HL-60 (cell line): ENCODE measurements around the gene AGAP1.

Experiments used
- DNase-seq, 2 experiments: peaks; one replicate each; pipeline ENCODE4 v3.0.0-alpha.2; 2010 to 2020; ENCODE audit warnings: low read depth in 1 of 2, low spot score in 1 of 2
- H3K27ac ChIP-seq: fragments of 250-450 bp; sonication (Bioruptor Pico); replicated peaks from 2 replicates; pipeline ENCODE4 v1.5.1; 2020; ENCODE audit warnings: mild to moderate bottlenecking, moderate library complexity
- H3K27me3 ChIP-seq: fragments of 250-450 bp; sonication (Bioruptor Pico); 2 replicates; pipeline ENCODE4 v1.5.1; 2021; ENCODE audit warnings: mild to moderate bottlenecking, moderate library complexity; ENCODE audit not compliant: insufficient read depth, poor library complexity, severe bottlenecking
- H3K4me3 ChIP-seq: replicated peaks from 2 replicates; pipeline ENCODE4 v1.5.1; 2011; ENCODE audit warnings: mild to moderate bottlenecking, control low read depth, low read length; ENCODE audit not compliant: insufficient read depth
- GABPA ChIP-seq: IDR thresholded peaks from 2 replicates; pipeline ENCODE4 v1.6.1; 2012; ENCODE audit warnings: low read depth
- POLR2AphosphoS5 ChIP-seq: IDR thresholded peaks from 2 replicates; pipeline ENCODE4 v1.6.1; 2012; ENCODE audit warnings: low read depth
- SPI1 ChIP-seq: IDR thresholded peaks from 2 replicates; pipeline ENCODE4 v1.6.1; 2012; ENCODE audit warnings: low read depth, mild to moderate bottlenecking, borderline replicate concordance
- TF ChIP-seq, protein P1 (sequence below): IDR thresholded peaks from one replicate; pipeline ENCODE4 v1.5.1; 2011; ENCODE audit warnings: low read length, control low read depth, inconsistent platforms; ENCODE audit not compliant: insufficient read depth
- TF ChIP-seq, protein P2 (sequence below): IDR thresholded peaks from 2 replicates; pipeline ENCODE4 v1.6.1; 2012; ENCODE audit warnings: low read depth; ENCODE audit not compliant: insufficient replicate concordance

The AGAP1 gene

DNA sequence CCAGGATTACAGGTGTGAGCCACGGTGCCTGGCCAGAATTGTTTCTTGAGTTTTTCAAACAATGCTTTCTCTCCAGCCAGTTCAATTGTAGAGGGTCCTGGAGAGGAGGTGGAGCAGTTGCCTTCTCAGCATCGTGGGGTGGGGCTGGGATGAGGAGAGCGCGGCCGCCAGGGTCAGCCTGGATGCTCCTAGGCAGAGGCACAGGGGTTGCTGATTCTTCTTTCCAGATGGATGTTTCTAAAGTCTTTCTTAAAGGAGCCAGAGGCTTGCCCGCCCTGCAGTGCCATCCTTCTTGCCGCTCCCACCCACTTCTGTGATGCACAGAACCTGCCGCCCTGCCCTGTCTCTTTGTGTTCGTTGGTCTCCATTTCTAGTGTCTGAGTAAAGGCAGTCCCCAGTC lies 61.1 kb downstream of the AGAP1 start:
- Histone ChIP-seq H3K27ac (no peak overlapping the region), H3K27me3 (no peaks in the 10 kb centered on the region), H3K4me3 (no peak overlapping the region)
- TF ChIP-seq SPI1 (no peak), POLR2AphosphoS5 (no peak), GABPA (no peak)
- TF ChIP-seq, protein P1, sequence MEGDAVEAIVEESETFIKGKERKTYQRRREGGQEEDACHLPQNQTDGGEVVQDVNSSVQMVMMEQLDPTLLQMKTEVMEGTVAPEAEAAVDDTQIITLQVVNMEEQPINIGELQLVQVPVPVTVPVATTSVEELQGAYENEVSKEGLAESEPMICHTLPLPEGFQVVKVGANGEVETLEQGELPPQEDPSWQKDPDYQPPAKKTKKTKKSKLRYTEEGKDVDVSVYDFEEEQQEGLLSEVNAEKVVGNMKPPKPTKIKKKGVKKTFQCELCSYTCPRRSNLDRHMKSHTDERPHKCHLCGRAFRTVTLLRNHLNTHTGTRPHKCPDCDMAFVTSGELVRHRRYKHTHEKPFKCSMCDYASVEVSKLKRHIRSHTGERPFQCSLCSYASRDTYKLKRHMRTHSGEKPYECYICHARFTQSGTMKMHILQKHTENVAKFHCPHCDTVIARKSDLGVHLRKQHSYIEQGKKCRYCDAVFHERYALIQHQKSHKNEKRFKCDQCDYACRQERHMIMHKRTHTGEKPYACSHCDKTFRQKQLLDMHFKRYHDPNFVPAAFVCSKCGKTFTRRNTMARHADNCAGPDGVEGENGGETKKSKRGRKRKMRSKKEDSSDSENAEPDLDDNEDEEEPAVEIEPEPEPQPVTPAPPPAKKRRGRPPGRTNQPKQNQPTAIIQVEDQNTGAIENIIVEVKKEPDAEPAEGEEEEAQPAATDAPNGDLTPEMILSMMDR, result no peak
- TF ChIP-seq, protein P2, sequence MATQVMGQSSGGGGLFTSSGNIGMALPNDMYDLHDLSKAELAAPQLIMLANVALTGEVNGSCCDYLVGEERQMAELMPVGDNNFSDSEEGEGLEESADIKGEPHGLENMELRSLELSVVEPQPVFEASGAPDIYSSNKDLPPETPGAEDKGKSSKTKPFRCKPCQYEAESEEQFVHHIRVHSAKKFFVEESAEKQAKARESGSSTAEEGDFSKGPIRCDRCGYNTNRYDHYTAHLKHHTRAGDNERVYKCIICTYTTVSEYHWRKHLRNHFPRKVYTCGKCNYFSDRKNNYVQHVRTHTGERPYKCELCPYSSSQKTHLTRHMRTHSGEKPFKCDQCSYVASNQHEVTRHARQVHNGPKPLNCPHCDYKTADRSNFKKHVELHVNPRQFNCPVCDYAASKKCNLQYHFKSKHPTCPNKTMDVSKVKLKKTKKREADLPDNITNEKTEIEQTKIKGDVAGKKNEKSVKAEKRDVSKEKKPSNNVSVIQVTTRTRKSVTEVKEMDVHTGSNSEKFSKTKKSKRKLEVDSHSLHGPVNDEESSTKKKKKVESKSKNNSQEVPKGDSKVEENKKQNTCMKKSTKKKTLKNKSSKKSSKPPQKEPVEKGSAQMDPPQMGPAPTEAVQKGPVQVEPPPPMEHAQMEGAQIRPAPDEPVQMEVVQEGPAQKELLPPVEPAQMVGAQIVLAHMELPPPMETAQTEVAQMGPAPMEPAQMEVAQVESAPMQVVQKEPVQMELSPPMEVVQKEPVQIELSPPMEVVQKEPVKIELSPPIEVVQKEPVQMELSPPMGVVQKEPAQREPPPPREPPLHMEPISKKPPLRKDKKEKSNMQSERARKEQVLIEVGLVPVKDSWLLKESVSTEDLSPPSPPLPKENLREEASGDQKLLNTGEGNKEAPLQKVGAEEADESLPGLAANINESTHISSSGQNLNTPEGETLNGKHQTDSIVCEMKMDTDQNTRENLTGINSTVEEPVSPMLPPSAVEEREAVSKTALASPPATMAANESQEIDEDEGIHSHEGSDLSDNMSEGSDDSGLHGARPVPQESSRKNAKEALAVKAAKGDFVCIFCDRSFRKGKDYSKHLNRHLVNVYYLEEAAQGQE, result no peak
- no peak for DNase-seq

DNA sequence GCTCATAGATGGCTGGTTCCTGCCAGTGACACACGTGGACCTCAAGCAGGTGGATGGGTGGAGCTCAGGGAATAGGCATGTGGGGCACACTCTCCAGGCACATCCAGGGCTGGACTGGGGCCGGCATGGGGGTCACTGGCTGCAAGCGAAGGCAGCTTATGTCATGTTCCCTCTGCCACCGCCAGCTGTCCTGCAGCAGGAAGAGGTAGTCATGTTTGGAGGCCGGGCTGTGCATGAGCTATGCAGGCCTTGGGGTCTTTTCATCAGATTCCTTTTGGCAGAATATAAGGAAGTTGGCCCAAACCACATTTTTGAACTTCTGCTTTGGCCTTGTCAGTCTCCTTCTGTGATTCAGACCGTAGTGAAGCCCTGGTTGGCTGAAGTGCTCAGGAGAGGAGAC lies 61.5 kb downstream of the AGAP1 start:
- TF ChIP-seq SPI1 (no peak), POLR2AphosphoS5 (no peak), GABPA (no peak)
- TF ChIP-seq, protein P2, result no peak
- TF ChIP-seq, protein P1, result no peak
- Histone ChIP-seq H3K27ac (no peak overlapping the region), H3K27me3 (no peaks in the 10 kb centered on the region), H3K4me3 (no peak overlapping the region)
- peak in 1 of 2 experiments; percentile 11 for DNase-seq

DNA sequence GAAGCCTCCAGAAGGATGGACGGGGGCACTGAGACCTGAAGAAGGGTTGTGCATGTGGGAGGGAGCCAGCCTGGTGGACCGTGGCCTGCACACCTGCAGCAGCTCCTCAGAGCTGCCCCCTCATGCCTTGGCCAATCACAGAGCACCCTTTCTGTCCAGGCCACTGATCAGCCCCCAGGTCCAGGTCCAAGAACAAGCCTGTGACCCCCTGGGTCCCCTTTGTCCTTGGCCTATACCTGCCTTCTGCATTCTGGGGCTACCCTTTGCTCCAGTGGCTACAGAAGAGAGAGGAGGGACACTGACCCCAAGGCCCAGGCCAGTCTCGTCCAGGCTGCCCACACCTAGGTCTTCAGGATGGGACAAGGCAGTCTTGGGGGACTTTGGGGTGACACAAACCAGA lies 62.2 kb downstream of the AGAP1 start:
- no peak for DNase-seq
- Histone ChIP-seq H3K27me3 (no peaks in the 10 kb centered on the region), H3K27ac (no peak overlapping the region), H3K4me3 (no peak overlapping the region)
- TF ChIP-seq GABPA, result no peak
- TF ChIP-seq, protein P1, result no peak
- no peak for TF ChIP-seq POLR2AphosphoS5
- no peak for TF ChIP-seq SPI1
- TF ChIP-seq, protein P2, result no peak
